Neural cell (in vitro differentiated cells): ENCODE results near the gene EHBP1. TPM values are rescaled to one million over a fixed set of nuclear protein-coding genes. Genes with fewer than 3 reads are reported as not detected.

ENCODE experiments used
- H2AFZ ChIP-seq: fragments of 200-600, 300-800 bp; sonication (generic), shearing (Covaris generic); 2 replicates; pipeline ENCODE4 v1.6.0; 2014; ENCODE audit warnings: low read depth, mild to moderate bottlenecking, antibody characterized with exemption, low read length, moderate library complexity
- H3F3A ChIP-seq: fragments of 200-600 bp; shearing (Covaris generic); 2 replicates; pipeline ENCODE4 v1.6.1; 2016; ENCODE audit warnings: mild to moderate bottlenecking, moderate library complexity, mixed read lengths, antibody characterized with exemption, low read length; ENCODE audit not compliant: insufficient read depth, poor library complexity, severe bottlenecking
- H3K27ac ChIP-seq: fragments of 200-600, 300-800 bp; sonication (generic), shearing (Covaris generic); 2 replicates; pipeline ENCODE4 v1.5.1; 2014; ENCODE audit warnings: mild to moderate bottlenecking, low read length, moderate library complexity
- H3K27me3 ChIP-seq: fragments of 300-800, 200-600 bp; sonication (generic), shearing (Covaris generic); 2 replicates; pipeline ENCODE4 v1.6.0; 2014; ENCODE audit warnings: mild to moderate bottlenecking, low read depth, low read length, moderate library complexity; ENCODE audit not compliant: insufficient read depth
- H3K36me3 ChIP-seq: fragments of 300-800, 200-600 bp; sonication (generic), shearing (Covaris generic); 2 replicates; pipeline ENCODE4 v1.5.1; 2014; ENCODE audit warnings: mild to moderate bottlenecking, antibody characterized with exemption, low read length, moderate library complexity; ENCODE audit not compliant: insufficient read depth
- H3K4me2 ChIP-seq: fragments of 300-800, 200-600 bp; sonication (generic), shearing (Covaris generic); 2 replicates; pipeline ENCODE4 v1.6.0; 2014; ENCODE audit warnings: mild to moderate bottlenecking, low read length
- H3K4me3 ChIP-seq: fragments of 300-800, 200-600 bp; sonication (generic), shearing (Covaris generic); 2 replicates; pipeline ENCODE4 v1.5.1; 2014; ENCODE audit warnings: mild to moderate bottlenecking, low read length, moderate library complexity
- H3K79me2 ChIP-seq: fragments of 200-600 bp; shearing (Covaris generic); replicated peaks from 2 replicates; pipeline ENCODE4 v1.6.0; 2014; ENCODE audit warnings: mild to moderate bottlenecking, low read length, moderate library complexity; ENCODE audit not compliant: insufficient read depth
- H3K9ac ChIP-seq: fragments of 300-800, 200-600 bp; sonication (generic), shearing (Covaris generic); 2 replicates; pipeline ENCODE4 v1.6.1; 2016; ENCODE audit warnings: mild to moderate bottlenecking, low read length, mixed read lengths
- H3K9me2 ChIP-seq: fragments of 200-600 bp; shearing (Covaris generic); 2 replicates; pipeline ENCODE4 v1.6.1; 2016; ENCODE audit warnings: mild to moderate bottlenecking, low read length, mixed read lengths; ENCODE audit not compliant: insufficient read depth
- H3K9me3 ChIP-seq: fragments of 200-600, 300-800 bp; sonication (generic), shearing (Covaris generic); 2 replicates; pipeline ENCODE4 v1.6.1; 2016; ENCODE audit warnings: mild to moderate bottlenecking, mixed run types, low read length, moderate library complexity, mixed read lengths
- H4K20me1 ChIP-seq: fragments of 200-600 bp; shearing (Covaris generic); 2 replicates; pipeline ENCODE4 v1.6.1; 2016; ENCODE audit warnings: mild to moderate bottlenecking, mixed run types; ENCODE audit not compliant: insufficient read depth
- EP300 ChIP-seq: fragments of 450-650 bp; conservative IDR thresholded peaks from 2 replicates; pipeline ENCODE4 v1.6.1; 2014; ENCODE audit warnings: antibody characterized with exemption, mild to moderate bottlenecking, moderate library complexity; ENCODE audit not compliant: poor library complexity, severe bottlenecking
- EZH2 ChIP-seq: fragments of 200-600, 300-800 bp; shearing (Covaris generic), sonication (generic); IDR thresholded peaks from 2 replicates; pipeline ENCODE4 v1.6.1; 2014; ENCODE audit warnings: antibody characterized with exemption, low read length, borderline replicate concordance, mild to moderate bottlenecking; ENCODE audit not compliant: insufficient read depth, poor library complexity, severe bottlenecking
- MXI1 ChIP-seq: fragments of 450-650 bp; conservative IDR thresholded peaks from 2 replicates; pipeline ENCODE4 v1.6.1; 2014; ENCODE audit warnings: antibody characterized with exemption, mild to moderate bottlenecking; ENCODE audit not compliant: poor library complexity, severe bottlenecking
- POLR2AphosphoS5 ChIP-seq: IDR thresholded peaks from 2 replicates; pipeline ENCODE4 v1.6.1; 2012
- RAD21 ChIP-seq: fragments of 450-650 bp; conservative IDR thresholded peaks from 2 replicates; pipeline ENCODE4 v1.6.1; 2014; ENCODE audit warnings: antibody characterized with exemption, mild to moderate bottlenecking, moderate library complexity
- SMC3 ChIP-seq: fragments of 450-650 bp; conservative IDR thresholded peaks from 2 replicates; pipeline ENCODE4 v1.6.1; 2014; ENCODE audit warnings: antibody characterized with exemption, mild to moderate bottlenecking, moderate library complexity; ENCODE audit not compliant: poor library complexity
- TAF1 ChIP-seq: IDR thresholded peaks from 2 replicates; pipeline ENCODE4 v1.6.1; 2012; ENCODE audit warnings: low read depth
- polyA plus RNA-seq: library from polyadenylated mRNA; depleted of rRNA; stranded (reverse); fragments of >200 nt; gene quantifications from 2 replicates; pipeline ENCODE4 v1.2.3, GENCODE V29; 2014
- TF ChIP-seq, protein P1 (sequence below): IDR thresholded peaks from 2 replicates; pipeline ENCODE4 v1.6.1; 2012; ENCODE audit warnings: borderline replicate concordance
- TF ChIP-seq, protein P2 (sequence below): fragments of 450-650 bp; IDR thresholded peaks from 2 replicates; pipeline ENCODE4 v1.5.1; 2014; ENCODE audit warnings: antibody characterized with exemption, mild to moderate bottlenecking, moderate library complexity; ENCODE audit not compliant: poor library complexity, severe bottlenecking

Gene EHBP1
- polyA plus RNA-seq, 1 donor from 2014 or later = 52.6 TPM

DNA sequence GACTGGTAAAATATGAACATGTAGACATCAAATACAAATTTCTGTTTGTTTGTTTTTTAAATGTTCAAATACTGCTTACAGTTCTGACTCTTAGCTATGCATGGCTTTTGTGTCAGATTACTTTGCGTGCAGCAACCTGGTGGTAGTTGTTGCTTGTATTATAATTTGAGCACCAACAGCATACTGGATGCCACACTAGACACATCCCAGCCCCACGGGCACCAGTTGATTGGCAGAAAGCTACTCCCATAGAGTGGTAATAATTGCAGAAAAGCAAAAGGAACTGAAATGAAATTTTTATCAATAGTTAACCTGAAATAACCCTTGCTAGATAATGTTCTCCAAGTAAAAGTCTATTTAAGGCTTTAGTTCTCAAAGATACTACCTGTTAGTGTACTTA lies 91.6 kb downstream of the EHBP1 start:
- Histone ChIP-seq H3K9me3 (no peaks in the 10 kb centered on the region), H3K36me3 (no peaks in the 10 kb centered on the region), H3F3A (no peaks in the 10 kb centered on the region), H3K9me2 (no peaks in the 10 kb centered on the region), H2AFZ (no peak overlapping the region), H3K4me3 (no peak overlapping the region), H4K20me1 (no peaks in the 10 kb centered on the region), H3K27ac (no peak overlapping the region), H3K79me2 (no peaks in the 10 kb centered on the region), H3K27me3 (no peaks in the 10 kb centered on the region), H3K4me2 (no peak overlapping the region), H3K9ac (no peak overlapping the region)
- TF ChIP-seq, protein P1, sequence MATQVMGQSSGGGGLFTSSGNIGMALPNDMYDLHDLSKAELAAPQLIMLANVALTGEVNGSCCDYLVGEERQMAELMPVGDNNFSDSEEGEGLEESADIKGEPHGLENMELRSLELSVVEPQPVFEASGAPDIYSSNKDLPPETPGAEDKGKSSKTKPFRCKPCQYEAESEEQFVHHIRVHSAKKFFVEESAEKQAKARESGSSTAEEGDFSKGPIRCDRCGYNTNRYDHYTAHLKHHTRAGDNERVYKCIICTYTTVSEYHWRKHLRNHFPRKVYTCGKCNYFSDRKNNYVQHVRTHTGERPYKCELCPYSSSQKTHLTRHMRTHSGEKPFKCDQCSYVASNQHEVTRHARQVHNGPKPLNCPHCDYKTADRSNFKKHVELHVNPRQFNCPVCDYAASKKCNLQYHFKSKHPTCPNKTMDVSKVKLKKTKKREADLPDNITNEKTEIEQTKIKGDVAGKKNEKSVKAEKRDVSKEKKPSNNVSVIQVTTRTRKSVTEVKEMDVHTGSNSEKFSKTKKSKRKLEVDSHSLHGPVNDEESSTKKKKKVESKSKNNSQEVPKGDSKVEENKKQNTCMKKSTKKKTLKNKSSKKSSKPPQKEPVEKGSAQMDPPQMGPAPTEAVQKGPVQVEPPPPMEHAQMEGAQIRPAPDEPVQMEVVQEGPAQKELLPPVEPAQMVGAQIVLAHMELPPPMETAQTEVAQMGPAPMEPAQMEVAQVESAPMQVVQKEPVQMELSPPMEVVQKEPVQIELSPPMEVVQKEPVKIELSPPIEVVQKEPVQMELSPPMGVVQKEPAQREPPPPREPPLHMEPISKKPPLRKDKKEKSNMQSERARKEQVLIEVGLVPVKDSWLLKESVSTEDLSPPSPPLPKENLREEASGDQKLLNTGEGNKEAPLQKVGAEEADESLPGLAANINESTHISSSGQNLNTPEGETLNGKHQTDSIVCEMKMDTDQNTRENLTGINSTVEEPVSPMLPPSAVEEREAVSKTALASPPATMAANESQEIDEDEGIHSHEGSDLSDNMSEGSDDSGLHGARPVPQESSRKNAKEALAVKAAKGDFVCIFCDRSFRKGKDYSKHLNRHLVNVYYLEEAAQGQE = no peak
- TF ChIP-seq TAF1 (no peak), RAD21 (no peak), POLR2AphosphoS5 (no peak), SMC3 (no peak), MXI1 (no peak), EP300 (no peak), EZH2 (no peak)
- TF ChIP-seq, protein P2, sequence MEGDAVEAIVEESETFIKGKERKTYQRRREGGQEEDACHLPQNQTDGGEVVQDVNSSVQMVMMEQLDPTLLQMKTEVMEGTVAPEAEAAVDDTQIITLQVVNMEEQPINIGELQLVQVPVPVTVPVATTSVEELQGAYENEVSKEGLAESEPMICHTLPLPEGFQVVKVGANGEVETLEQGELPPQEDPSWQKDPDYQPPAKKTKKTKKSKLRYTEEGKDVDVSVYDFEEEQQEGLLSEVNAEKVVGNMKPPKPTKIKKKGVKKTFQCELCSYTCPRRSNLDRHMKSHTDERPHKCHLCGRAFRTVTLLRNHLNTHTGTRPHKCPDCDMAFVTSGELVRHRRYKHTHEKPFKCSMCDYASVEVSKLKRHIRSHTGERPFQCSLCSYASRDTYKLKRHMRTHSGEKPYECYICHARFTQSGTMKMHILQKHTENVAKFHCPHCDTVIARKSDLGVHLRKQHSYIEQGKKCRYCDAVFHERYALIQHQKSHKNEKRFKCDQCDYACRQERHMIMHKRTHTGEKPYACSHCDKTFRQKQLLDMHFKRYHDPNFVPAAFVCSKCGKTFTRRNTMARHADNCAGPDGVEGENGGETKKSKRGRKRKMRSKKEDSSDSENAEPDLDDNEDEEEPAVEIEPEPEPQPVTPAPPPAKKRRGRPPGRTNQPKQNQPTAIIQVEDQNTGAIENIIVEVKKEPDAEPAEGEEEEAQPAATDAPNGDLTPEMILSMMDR = no peak

DNA sequence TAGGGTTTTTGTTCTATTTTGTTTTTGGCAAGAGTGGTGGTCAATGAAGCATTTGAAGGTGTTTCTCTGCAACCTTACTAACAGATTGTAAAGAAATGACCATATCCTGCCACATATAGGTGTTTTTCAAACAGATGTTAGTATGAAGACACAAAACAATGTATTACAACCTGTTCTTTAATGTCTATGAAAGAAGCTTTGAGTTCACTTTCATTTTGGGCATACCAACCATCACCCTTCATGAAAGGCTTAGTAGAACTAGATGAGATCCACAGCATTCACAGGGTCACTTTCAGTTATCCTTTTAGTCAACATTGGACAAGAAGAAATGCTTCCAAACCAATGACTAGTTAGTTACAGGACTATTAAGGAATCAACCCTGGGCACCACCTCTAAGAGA lies 95.1 kb downstream of the EHBP1 start:
- no peak for TF ChIP-seq SMC3
- no peak for TF ChIP-seq EP300
- no peak for TF ChIP-seq EZH2
- TF ChIP-seq, protein P1 = no peak
- TF ChIP-seq RAD21 = no peak
- no peak for TF ChIP-seq POLR2AphosphoS5
- TF ChIP-seq, protein P2 = no peak
- no peak for TF ChIP-seq MXI1
- no peak for TF ChIP-seq TAF1

More for the DNA sequence above, 95.1 kb downstream of the EHBP1 start:
- no peak overlapping the region for H2AFZ ChIP-seq
- H3K27ac ChIP-seq = no peak overlapping the region
- no peak overlapping the region for H3K9ac ChIP-seq
- H3K9me2 ChIP-seq = no peaks in the 10 kb centered on the region
- H3K4me2 ChIP-seq = no peak overlapping the region
- H3F3A ChIP-seq = no peaks in the 10 kb centered on the region
- H4K20me1 ChIP-seq = no peaks in the 10 kb centered on the region
- H3K9me3 ChIP-seq = no peaks in the 10 kb centered on the region
- H3K36me3 ChIP-seq = no peaks in the 10 kb centered on the region
- no peaks in the 10 kb centered on the region for H3K79me2 ChIP-seq
- H3K4me3 ChIP-seq = no peak overlapping the region
- no peaks in the 10 kb centered on the region for H3K27me3 ChIP-seq
